Activated CD8-positive, alpha-beta T cell treated with anti-CD3 and anti-CD28 coated beads for 36 hours (primary cell): ENCODE data around the gene MBNL1. TPM values are rescaled to one million over a fixed set of nuclear protein-coding genes. Genes with fewer than 3 reads are reported as not detected.

Source experiments
- ATAC-seq: fragments of 200-7000 bp; cut with Tn5 transposase; one replicate; pipeline ENCODE4 v1.10.0; 2021; ENCODE audit warnings: mild to moderate bottlenecking, moderate library complexity
- CTCF ChIA-PET: fragments of 350-600 bp; sonication (Branson Sonifier 250); formaldehyde crosslinking; loops from one replicate; lab custom pipeline; 2021; ENCODE audit warnings: antibody characterized with exemption; lab: Charles Lee
- POLR2A ChIA-PET: fragments of 350-600 bp; sonication (Branson Sonifier 250); formaldehyde crosslinking; loops from one replicate; lab custom pipeline; 2021; ENCODE audit warnings: antibody characterized with exemption; lab: Charles Lee
- DNase-seq: peaks from one replicate; pipeline ENCODE4 v3.0.0-alpha.2; 2020
- H3K27ac Mint-ChIP-seq: one replicate; pipeline ENCODE4 v1.8.0; 2021; ENCODE audit warnings: mild to moderate bottlenecking, mixed read lengths
- H3K27me3 Mint-ChIP-seq: one replicate; pipeline ENCODE4 v1.8.0; 2021; ENCODE audit warnings: mixed read lengths
- H3K36me3 Mint-ChIP-seq: one replicate; pipeline ENCODE4 v1.8.0; 2021; ENCODE audit warnings: low read depth, mixed read lengths
- H3K4me1 Mint-ChIP-seq: one replicate; pipeline ENCODE4 v1.8.0; 2021; ENCODE audit warnings: low read depth, mixed read lengths
- H3K4me3 Mint-ChIP-seq: one replicate; pipeline ENCODE4 v1.8.0; 2021; ENCODE audit warnings: mild to moderate bottlenecking, moderate library complexity, mixed read lengths
- H3K9me3 Mint-ChIP-seq: one replicate; pipeline ENCODE4 v1.8.0; 2021; ENCODE audit warnings: mixed read lengths
- intact Hi-C: fragments of 100-400 bp; cut with micrococcal nuclease; formaldehyde crosslinking; loops from one replicate; pipeline ENCODE4 v1.10.0; 2022
- total RNA-seq, 2 experiments: library from RNA; stranded (reverse); gene quantifications; one replicate each; pipeline ENCODE4 v1.2.3, GENCODE V29; 2021
- TF ChIP-seq, protein P1 (sequence below): fragments of 200-600 bp; IDR thresholded peaks from one replicate; pipeline ENCODE4 v1.8.0; 2022; ENCODE audit warnings: antibody characterized with exemption, mild to moderate bottlenecking

The MBNL1 gene
- total RNA-seq, 2 experiments from 2014 or later = 341 to 360 TPM

DNA sequence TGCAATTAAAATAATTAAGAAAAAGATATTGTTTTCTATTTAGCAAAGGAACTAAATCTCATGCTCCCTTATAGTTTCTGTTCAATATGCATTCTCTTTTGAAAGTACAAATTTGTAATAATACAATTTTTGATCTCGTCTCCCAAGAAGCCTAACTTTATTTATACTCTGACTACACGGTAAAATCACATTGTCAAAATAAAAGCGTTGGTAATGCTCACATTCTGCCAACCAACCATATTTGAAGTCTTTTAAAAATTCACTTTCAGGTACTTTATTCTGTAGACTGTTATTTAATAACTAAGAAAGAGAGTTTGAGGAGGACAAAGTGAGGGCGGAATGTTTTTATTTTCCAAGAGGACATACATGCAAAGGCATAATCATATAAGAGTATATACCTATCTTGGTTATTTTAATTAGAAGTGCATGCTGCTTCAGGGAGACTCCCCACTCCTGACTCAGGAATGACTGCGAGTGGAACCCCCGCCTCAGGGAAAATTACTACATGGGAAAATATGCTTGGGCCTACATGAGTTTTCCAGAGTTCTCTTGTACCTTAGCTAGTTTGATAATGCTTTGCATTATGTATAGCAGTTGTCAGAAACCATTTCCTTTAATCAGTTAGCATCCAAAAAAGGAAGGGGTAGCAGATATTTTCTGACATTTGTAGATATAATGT, 19.3 kb downstream of the MBNL1 start:
- Mint-ChIP-seq H3K4me1 (peaks cover 78% of the 10 kb centered on the region), H3K27ac (peak overlapping the region; percentile 21)

GRCh38 chr3:152288681-152289080, 20.0 kb downstream of the MBNL1 start:
- Mint-ChIP-seq H3K4me3 (no peak overlapping the region), H3K27me3 (no peaks in the 10 kb centered on the region), H3K36me3 (peaks cover 34% of the 10 kb centered on the region), H3K4me1 (peaks cover 78% of the 10 kb centered on the region), H3K27ac (no peak overlapping the region), H3K9me3 (no peaks in the 10 kb centered on the region)
- POLR2A ChIA-PET = interaction anchor here (0.7 to 4.8 kb wide), 2 partner anchors 19 to 44 kb away, joined by 4 to 19 read pairs; partner anchors contain the start of gene MBNL1
- intact Hi-C loops = no loop called here
- CTCF ChIA-PET = interaction anchor here (2.9 kb wide), 1 partner anchor 105 kb away, joined by 14 read pairs; no protein-coding TSS in a partner anchor
- TF ChIP-seq, protein P1, sequence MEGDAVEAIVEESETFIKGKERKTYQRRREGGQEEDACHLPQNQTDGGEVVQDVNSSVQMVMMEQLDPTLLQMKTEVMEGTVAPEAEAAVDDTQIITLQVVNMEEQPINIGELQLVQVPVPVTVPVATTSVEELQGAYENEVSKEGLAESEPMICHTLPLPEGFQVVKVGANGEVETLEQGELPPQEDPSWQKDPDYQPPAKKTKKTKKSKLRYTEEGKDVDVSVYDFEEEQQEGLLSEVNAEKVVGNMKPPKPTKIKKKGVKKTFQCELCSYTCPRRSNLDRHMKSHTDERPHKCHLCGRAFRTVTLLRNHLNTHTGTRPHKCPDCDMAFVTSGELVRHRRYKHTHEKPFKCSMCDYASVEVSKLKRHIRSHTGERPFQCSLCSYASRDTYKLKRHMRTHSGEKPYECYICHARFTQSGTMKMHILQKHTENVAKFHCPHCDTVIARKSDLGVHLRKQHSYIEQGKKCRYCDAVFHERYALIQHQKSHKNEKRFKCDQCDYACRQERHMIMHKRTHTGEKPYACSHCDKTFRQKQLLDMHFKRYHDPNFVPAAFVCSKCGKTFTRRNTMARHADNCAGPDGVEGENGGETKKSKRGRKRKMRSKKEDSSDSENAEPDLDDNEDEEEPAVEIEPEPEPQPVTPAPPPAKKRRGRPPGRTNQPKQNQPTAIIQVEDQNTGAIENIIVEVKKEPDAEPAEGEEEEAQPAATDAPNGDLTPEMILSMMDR = no peak
- no peak for DNase-seq
- no peak for ATAC-seq

More for the DNA sequence above, 19.3 kb downstream of the MBNL1 start:
- ATAC-seq (no peak), DNase-seq (no peak)
- no peaks in the 10 kb centered on the region for H3K9me3 Mint-ChIP-seq
- TF ChIP-seq, protein P1 = no peak
- ChIA-PET POLR2A (interaction anchor here (1.0 to 4.8 kb wide), 5 partner anchors 9 to 46 kb away, joined by 3 to 19 read pairs (median 4); partner anchors contain the start of gene MBNL1), CTCF (interaction anchor here (0.7 to 2.9 kb wide), 3 partner anchors 8 to 179 kb away, joined by 3 to 14 read pairs (median 3); no protein-coding TSS in a partner anchor)
- H3K27me3 Mint-ChIP-seq = no peaks in the 10 kb centered on the region
- H3K36me3 Mint-ChIP-seq = peaks cover 31% of the 10 kb centered on the region
- H3K4me3 Mint-ChIP-seq = peak overlapping the region; percentile 44
- intact Hi-C loops = no loop called here

DNA sequence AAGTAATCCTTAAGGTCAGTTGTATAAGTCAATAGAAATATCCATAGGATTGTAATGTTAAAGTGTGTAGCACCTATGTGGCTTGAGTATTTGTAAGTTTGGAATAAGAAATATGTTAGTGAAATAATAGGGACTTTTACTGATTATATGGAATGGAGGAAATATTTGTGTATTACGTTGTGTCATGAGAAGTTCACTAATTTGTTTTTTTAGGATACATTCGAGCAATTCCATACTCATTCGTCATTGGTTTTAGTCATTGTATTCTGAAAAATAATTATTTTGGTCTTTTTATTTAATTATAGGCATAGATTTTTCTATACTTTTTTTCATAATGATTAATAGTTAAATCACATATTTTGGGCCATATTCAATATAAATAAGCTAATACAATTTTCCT, 21.0 kb downstream of the MBNL1 start:
- H3K4me1 Mint-ChIP-seq = peaks cover 75% of the 10 kb centered on the region
- H3K36me3 Mint-ChIP-seq = peaks cover 33% of the 10 kb centered on the region
- TF ChIP-seq, protein P1 = no peak
- no peaks in the 10 kb centered on the region for H3K9me3 Mint-ChIP-seq
- intact Hi-C loops = loop anchor here (10.0 kb wide), 1 partner anchor 155 kb away; no protein-coding TSS in a partner anchor
- ChIA-PET CTCF (interaction anchor here (0.9 to 1.2 kb wide), 2 partner anchors 15 to 142 kb away, joined by 3 read pairs; no protein-coding TSS in a partner anchor), POLR2A (no interaction called here)
- ATAC-seq (no peak), DNase-seq (no peak)
- H3K27me3 Mint-ChIP-seq = no peaks in the 10 kb centered on the region
- no peak overlapping the region for H3K4me3 Mint-ChIP-seq
- peak overlapping the region; percentile 80 for H3K27ac Mint-ChIP-seq

DNA sequence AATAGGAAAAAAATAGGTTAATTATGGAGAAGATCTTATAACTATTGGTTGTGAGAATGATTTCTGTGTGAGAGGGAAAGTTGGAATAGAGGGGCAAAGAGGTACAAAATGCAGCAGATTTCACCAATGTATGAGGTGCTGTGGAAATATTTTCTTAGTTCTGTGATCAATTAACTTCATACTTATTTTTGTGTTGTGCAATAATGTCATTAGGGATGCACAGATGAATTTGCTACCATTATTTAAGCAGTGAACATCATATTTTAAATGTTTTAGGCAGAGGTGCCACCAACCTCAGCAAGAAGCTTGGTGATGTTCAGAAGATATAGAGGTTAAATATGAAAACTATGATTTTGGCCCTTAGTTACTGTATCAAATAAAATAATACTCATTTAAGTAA, 21.6 kb downstream of the MBNL1 start:
- ATAC-seq = no peak
- peaks cover 74% of the 10 kb centered on the region for H3K4me1 Mint-ChIP-seq
- H3K36me3 Mint-ChIP-seq = peaks cover 30% of the 10 kb centered on the region
- peak overlapping the region; percentile 38 for H3K4me3 Mint-ChIP-seq
- intact Hi-C loops = loop anchor here (10.0 kb wide), 1 partner anchor 154 kb away; no protein-coding TSS in a partner anchor
- TF ChIP-seq, protein P1 = no peak
- no peaks in the 10 kb centered on the region for H3K27me3 Mint-ChIP-seq
- ChIA-PET POLR2A (interaction anchor here (1.4 kb wide), 1 partner anchor 47 kb away, joined by 3 read pairs; no protein-coding TSS in a partner anchor), CTCF (interaction anchor here (0.9 to 2.0 kb wide), 3 partner anchors 9 to 143 kb away, joined by 3 to 8 read pairs (median 3); no protein-coding TSS in a partner anchor)
- H3K27ac Mint-ChIP-seq = peak overlapping the region; percentile 80
- DNase-seq = no peak
- no peaks in the 10 kb centered on the region for H3K9me3 Mint-ChIP-seq
